ENCODE results near the gene MALRD1. TPM values are rescaled to one million over a fixed set of nuclear protein-coding genes. Genes with fewer than 3 reads are reported as not detected.

The MALRD1 gene
- total RNA-seq, 4 donors from 2014 or later = 0.94 to 4.5 (median 2.3) TPM; not detected in 1

- intact Hi-C loops (cut with DNase I) = no loop called here
- no peak for DNase-seq
- Histone ChIP-seq H3K4me3 (replicated peaks in 1 of 3) (no peak overlapping the region), H3K36me3 (no peaks in the 10 kb centered on the region), H3K4me1 (no peaks in the 10 kb centered on the region), H3K27me3 (no peaks in the 10 kb centered on the region), H3K9me3 (no peaks in the 10 kb centered on the region), H3K27ac (no peak overlapping the region)
- TF ChIP-seq POLR2A (IDR thresholded peaks at IDR 0.05) (no peak), CTCF (IDR thresholded peaks at IDR 0.05) (no peak)
- WGBS, 2 donors = 88% methylated on average over 2 of the region's 2 CpGs
Observed at GRCh38 chr10:19283285-19283684, 234.7 kb downstream of the MALRD1 start.

- 80 to 86% methylated on average over 5 of the region's 5 CpGs for WGBS, 2 donors
- DNase-seq = no peak
- Histone ChIP-seq H3K4me1 (no peaks in the 10 kb centered on the region), H3K36me3 (no peaks in the 10 kb centered on the region), H3K27ac (no peak overlapping the region), H3K27me3 (no peaks in the 10 kb centered on the region), H3K4me3 (replicated peaks in 1 of 3) (no peak overlapping the region), H3K9me3 (no peaks in the 10 kb centered on the region)
- intact Hi-C loops (cut with DNase I) = no loop called here
- TF ChIP-seq POLR2A (IDR thresholded peaks at IDR 0.05) = no peak
- TF ChIP-seq CTCF (IDR thresholded peaks at IDR 0.05) = no peak
Observed at GRCh38 chr10:19283786-19284185, 235.2 kb downstream of the MALRD1 start.

GRCh38 chr10:19290770-19291169 is 242.2 kb downstream of the MALRD1 start:
- H3K27ac ChIP-seq = no peak overlapping the region
- H3K36me3 ChIP-seq = no peaks in the 10 kb centered on the region
- H3K4me3 ChIP-seq (replicated peaks in 1 of 3) = no peak overlapping the region
- TF ChIP-seq POLR2A (IDR thresholded peaks at IDR 0.05) (no peak), CTCF (IDR thresholded peaks at IDR 0.05) (no peak)
- intact Hi-C loops (cut with DNase I) = no loop called here
- WGBS, 2 donors = 23 to 37% methylated on average over 1 of the region's 1 CpG
- DNase-seq = no peak
- no peaks in the 10 kb centered on the region for H3K4me1 ChIP-seq
- no peaks in the 10 kb centered on the region for H3K27me3 ChIP-seq
- H3K9me3 ChIP-seq = no peaks in the 10 kb centered on the region

GRCh38 chr10:19294233-19294632 is 245.6 kb downstream of the MALRD1 start:
- no peaks in the 10 kb centered on the region for H3K27me3 ChIP-seq
- no peaks in the 10 kb centered on the region for H3K9me3 ChIP-seq
- TF ChIP-seq CTCF (IDR thresholded peaks at IDR 0.05) (no peak), POLR2A (IDR thresholded peaks at IDR 0.05) (no peak)
- H3K27ac ChIP-seq = no peak overlapping the region
- H3K36me3 ChIP-seq = no peaks in the 10 kb centered on the region
- H3K4me1 ChIP-seq = no peaks in the 10 kb centered on the region
- intact Hi-C loops (cut with DNase I) = no loop called here
- DNase-seq = no peak
- H3K4me3 ChIP-seq (replicated peaks in 1 of 3) = no peak overlapping the region
- 62 to 66% methylated on average over 2 of the region's 2 CpGs for WGBS, 2 donors

- no peak overlapping the region for H3K4me3 ChIP-seq (replicated peaks in 1 of 3)
- no peaks in the 10 kb centered on the region for H3K36me3 ChIP-seq
- no peaks in the 10 kb centered on the region for H3K27me3 ChIP-seq
- no peak overlapping the region for H3K27ac ChIP-seq
- whole genome bisulfite sequencing, 2 donors = 66 to 78% methylated on average over 3 of the region's 3 CpGs
- H3K9me3 ChIP-seq = no peaks in the 10 kb centered on the region
- DNase-seq = no peak
- H3K4me1 ChIP-seq = no peaks in the 10 kb centered on the region
- TF ChIP-seq CTCF (IDR thresholded peaks at IDR 0.05) = no peak
- TF ChIP-seq POLR2A (IDR thresholded peaks at IDR 0.05) = no peak
- intact Hi-C loops (cut with DNase I) = no loop called here
Observed at GRCh38 chr10:19299645-19300044, 251.0 kb downstream of the MALRD1 start.

All from thyroid gland (tissue), 4 donors.